AG04450 (cell line): ENCODE data around the gene GAST. TPM values are rescaled to one million over a fixed set of nuclear protein-coding genes. Genes with fewer than 3 reads are reported as not detected.
A peak's percentile ranks its signal among the peaks of the same experiment; 100 is the strongest.

Source experiments
- CTCF ChIA-PET: fragments of 300-600, 350-600 bp; formaldehyde crosslinking; extraction: SDS; loops from one replicate; lab custom pipeline; 2022; ENCODE audit warnings: antibody characterized with exemption, inconsistent platforms; lab: Charles Lee
- POLR2A ChIA-PET: fragments of 350-600 bp; formaldehyde crosslinking; extraction: SDS; loops from one replicate; lab custom pipeline; 2021; ENCODE audit warnings: antibody characterized with exemption, inconsistent platforms; lab: Yijun Ruan, JAX
- DNase-seq: peaks from one replicate; pipeline ENCODE4 v3.0.0-alpha.2; 2011; ENCODE audit warnings: low read depth, low spot score
- H3K27ac ChIP-seq: one replicate; pipeline ENCODE4 v1.5.1; 2012; ENCODE audit warnings: low read depth, low read length, control low read depth
- H3K27me3 ChIP-seq: one replicate; pipeline ENCODE4 v1.6.0; 2012; ENCODE audit warnings: low read length; ENCODE audit not compliant: control insufficient read depth, insufficient read depth
- H3K4me3 ChIP-seq: 2 replicates; pipeline ENCODE4 v1.5.1; 2011; ENCODE audit warnings: mild to moderate bottlenecking, low read depth, low read length, control low read depth
- H3K9me3 ChIP-seq: 2 replicates; pipeline ENCODE4 v1.5.1; 2012; ENCODE audit warnings: low read length; ENCODE audit not compliant: control insufficient read depth, insufficient read depth
- polyA plus RNA-seq: library from polyadenylated mRNA; depleted of rRNA; stranded (reverse); fragments of >200 nt; gene quantifications from 2 replicates; pipeline ENCODE4 v1.2.3, GENCODE V29; 2011
- TF ChIP-seq, protein P1 (sequence below): IDR thresholded peaks from 2 replicates; pipeline ENCODE4 v1.5.1; 2011; ENCODE audit warnings: low read depth, low read length, control low read depth, inconsistent platforms

GAST gene
- polyA plus RNA-seq, 1 experiment = not detected

DNA sequence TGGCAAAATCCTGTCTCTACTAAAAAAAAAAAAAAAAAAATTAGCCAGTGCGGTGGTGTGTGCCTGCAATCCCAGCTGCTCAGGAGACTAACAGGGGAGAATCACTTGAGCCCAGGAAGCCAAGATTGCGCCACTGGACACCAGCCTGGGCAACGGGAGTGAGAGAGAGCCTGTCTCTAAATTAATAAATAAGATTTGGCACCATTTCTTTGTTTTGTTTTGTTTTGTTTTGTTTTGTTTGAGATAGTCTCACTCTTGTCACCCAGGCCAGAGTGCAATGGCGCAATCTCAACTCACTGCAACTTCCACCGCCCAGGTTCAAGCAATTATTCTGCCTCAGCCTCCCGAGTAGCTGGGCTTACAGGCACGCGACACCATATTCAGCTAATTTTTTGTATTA lies 9.4 kb upstream of the GAST start:
- no peak overlapping the region for H3K27ac ChIP-seq
- CTCF ChIA-PET = interaction anchor here (0.7 kb wide), 2 partner anchors 11 to 104 kb away, joined by 3 to 4 read pairs; no protein-coding TSS in a partner anchor
- TF ChIP-seq, protein P1, sequence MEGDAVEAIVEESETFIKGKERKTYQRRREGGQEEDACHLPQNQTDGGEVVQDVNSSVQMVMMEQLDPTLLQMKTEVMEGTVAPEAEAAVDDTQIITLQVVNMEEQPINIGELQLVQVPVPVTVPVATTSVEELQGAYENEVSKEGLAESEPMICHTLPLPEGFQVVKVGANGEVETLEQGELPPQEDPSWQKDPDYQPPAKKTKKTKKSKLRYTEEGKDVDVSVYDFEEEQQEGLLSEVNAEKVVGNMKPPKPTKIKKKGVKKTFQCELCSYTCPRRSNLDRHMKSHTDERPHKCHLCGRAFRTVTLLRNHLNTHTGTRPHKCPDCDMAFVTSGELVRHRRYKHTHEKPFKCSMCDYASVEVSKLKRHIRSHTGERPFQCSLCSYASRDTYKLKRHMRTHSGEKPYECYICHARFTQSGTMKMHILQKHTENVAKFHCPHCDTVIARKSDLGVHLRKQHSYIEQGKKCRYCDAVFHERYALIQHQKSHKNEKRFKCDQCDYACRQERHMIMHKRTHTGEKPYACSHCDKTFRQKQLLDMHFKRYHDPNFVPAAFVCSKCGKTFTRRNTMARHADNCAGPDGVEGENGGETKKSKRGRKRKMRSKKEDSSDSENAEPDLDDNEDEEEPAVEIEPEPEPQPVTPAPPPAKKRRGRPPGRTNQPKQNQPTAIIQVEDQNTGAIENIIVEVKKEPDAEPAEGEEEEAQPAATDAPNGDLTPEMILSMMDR = no peak
- H3K4me3 ChIP-seq = no peak overlapping the region
- H3K27me3 ChIP-seq = no peaks in the 10 kb centered on the region
- no peaks in the 10 kb centered on the region for H3K9me3 ChIP-seq
- no peak for DNase-seq
- POLR2A ChIA-PET = no interaction called here

DNA sequence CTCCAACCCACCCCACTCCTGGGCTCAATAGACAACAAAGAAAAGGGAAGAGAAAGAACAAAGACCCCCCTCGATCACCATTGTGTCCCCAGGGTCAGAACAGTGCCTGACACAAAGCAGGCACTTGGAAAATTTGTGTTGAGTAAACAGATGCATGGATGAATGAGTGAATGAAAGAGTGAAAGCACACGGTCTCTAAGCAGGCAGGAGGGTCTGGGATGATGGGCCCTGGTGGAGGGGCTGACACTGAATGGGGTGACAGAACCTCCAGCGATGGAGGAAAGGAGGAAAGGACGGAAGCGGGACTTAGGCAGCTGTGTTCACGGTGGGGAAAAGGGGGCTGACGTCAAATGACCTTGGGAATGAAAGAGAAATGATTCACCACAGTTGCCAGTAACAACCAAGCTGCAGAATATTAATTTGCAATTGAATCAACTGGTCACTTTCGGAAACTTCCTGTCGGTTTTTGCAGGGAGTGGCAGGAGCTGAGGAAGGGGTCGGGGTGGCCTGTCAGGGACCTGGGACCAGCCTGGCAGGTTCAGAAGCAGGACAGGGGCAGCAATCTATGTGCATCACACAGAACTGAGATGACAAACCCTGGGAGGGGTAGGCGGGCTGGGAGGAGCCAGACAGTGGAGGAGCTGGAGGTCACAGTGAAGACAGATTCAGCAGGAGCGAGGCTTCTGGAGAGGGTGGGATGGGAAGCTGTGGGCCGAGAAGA lies 6.7 kb upstream of the GAST start:
- TF ChIP-seq, protein P1 = no peak
- no peak for DNase-seq
- no peaks in the 10 kb centered on the region for H3K9me3 ChIP-seq
- peak overlapping the region; percentile 2 for H3K27ac ChIP-seq
- POLR2A ChIA-PET = interaction anchor here (0.6 to 1.4 kb wide), 3 partner anchors 16 to 903 kb away, joined by 3 to 8 read pairs (median 3); partner anchors contain the start of gene EIF1
- no peaks in the 10 kb centered on the region for H3K27me3 ChIP-seq
- CTCF ChIA-PET = interaction anchor here (1.0 to 2.8 kb wide), 2 partner anchors 9 to 16 kb away, joined by 3 to 17 read pairs; no protein-coding TSS in a partner anchor
- no peak overlapping the region for H3K4me3 ChIP-seq

DNA sequence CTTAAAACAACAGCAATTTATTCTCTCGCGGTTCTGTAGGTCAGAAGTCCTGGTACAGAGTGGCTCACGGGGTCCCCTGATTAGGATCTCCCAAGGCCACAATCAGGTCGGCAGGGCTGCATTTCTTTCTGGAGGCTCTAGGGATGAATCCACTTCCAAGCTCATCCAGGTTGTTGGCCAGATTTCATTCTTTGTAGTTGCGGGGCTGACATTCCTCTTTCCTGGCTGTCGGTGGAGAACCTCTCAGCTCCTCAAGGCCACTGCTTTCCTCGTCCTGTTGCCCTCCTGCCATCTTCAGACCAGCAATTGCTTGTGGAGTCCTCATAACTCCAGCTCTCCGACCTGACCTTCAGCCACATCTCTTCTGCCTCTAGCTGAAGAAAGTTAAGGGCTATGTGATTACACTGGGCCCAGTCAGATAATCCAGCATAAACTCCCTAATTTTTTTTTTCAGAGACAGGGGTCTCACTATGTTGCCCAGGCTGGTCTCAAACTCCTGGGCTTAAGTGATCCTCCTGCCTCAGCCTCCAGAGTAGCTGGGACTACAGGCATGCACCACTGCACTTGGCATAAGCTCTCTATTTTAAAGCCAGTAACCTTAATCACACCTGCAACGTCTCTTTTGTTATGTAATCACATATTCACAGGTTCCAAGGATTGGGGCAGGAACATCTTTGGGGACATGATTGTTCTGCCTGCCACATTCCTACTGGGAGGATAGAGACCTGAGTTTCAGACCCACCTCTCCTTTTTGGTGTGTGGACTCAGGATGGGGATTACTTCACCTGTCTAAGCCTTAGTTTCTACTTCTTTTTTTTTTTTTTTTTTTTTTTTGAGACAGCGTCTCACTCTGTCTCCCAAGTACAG lies 4.1 kb upstream of the GAST start:
- no peaks in the 10 kb centered on the region for H3K9me3 ChIP-seq
- ChIA-PET POLR2A (interaction anchor here (1.2 kb wide), 1 partner anchor 20 kb away, joined by 5 read pairs; the partner anchor contains the start of gene EIF1), CTCF (interaction anchor here (1.5 to 2.4 kb wide), 3 partner anchors 12 to 94 kb away, joined by 6 to 17 read pairs (median 17); no protein-coding TSS in a partner anchor)
- H3K27me3 ChIP-seq = peaks cover 12% of the 10 kb centered on the region
- TF ChIP-seq, protein P1 = no peak
- no peak for DNase-seq
- H3K27ac ChIP-seq = no peak overlapping the region
- no peak overlapping the region for H3K4me3 ChIP-seq

DNA sequence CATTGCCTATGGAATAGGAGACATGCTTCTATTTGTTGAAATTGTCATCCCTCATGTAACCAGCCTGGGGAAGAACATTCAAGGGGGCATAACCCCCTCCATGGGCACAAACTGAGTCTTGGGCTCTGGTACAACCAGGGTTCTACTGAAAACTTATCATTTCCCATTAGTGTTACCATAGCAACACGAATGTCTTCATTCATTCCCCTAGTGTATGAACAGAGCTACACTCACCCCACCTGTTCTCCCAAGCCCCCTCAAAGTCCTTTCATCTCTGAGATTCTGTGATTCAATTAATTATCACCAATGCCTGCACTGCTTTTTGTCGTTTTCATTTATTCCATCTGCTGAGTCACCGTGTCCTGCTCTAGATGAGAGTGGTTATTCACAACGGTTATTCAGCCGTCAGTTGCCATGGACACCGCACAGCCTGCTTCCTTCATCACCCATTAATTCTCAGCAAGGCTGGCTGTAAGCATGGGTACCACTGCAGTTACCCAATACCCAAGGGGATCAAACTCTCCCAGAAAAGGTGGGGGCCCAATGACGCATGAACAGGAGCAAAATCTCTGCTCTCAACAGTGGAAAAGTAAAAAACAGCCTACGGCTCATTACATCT lies 1.6 kb upstream of the GAST start:
- ChIA-PET CTCF (interaction anchor here (1.0 to 2.4 kb wide), 2 partner anchors 15 to 91 kb away, joined by 3 to 17 read pairs (median 3); no protein-coding TSS in a partner anchor), POLR2A (interaction anchor here (0.9 kb wide), 1 partner anchor 22 kb away, joined by 3 read pairs; the partner anchor contains the start of gene EIF1)
- Histone ChIP-seq H3K27me3 (peaks cover 16% of the 10 kb centered on the region), H3K9me3 (no peaks in the 10 kb centered on the region), H3K27ac (no peak overlapping the region), H3K4me3 (no peak overlapping the region)
- no peak for DNase-seq
- TF ChIP-seq, protein P1 = no peak
